Skeletal muscle satellite cell (primary cell): ENCODE results near the gene CNKSR3.
A peak's percentile ranks its signal among the peaks of the same experiment; 100 is the strongest.
"Not testable (repeated sequence)": the region's sequence is repeated elsewhere in the genome, so short reads cannot be mapped to it uniquely, and the experiment has no call there.

Experiments
- H3K27me3 ChIP-seq: 2 replicates; pipeline ENCODE4 v1.7.0; 2013; ENCODE audit warnings: low read length; ENCODE audit not compliant: control insufficient read depth, insufficient read depth
- H3K36me3 ChIP-seq: 2 replicates; pipeline ENCODE4 v1.7.0; 2013; ENCODE audit warnings: mild to moderate bottlenecking, control low read depth, low read length; ENCODE audit not compliant: insufficient read depth
- H3K4me1 ChIP-seq: 2 replicates; pipeline ENCODE4 v1.7.0; 2013; ENCODE audit warnings: low read length; ENCODE audit not compliant: control insufficient read depth, insufficient read depth
- H3K4me2 ChIP-seq: 2 replicates; pipeline ENCODE4 v1.7.0; 2013; ENCODE audit warnings: mild to moderate bottlenecking, low read length
- H3K4me3 ChIP-seq: 2 replicates; pipeline ENCODE4 v1.7.0; 2013; ENCODE audit warnings: low read length
- H3K9ac ChIP-seq: 2 replicates; pipeline ENCODE4 v1.7.0; 2013; ENCODE audit warnings: mild to moderate bottlenecking, low read depth, low read length, moderate library complexity
- H3K9me3 ChIP-seq: replicated peaks from 2 replicates; pipeline ENCODE4 v1.7.0; 2013; ENCODE audit warnings: mild to moderate bottlenecking, control low read depth, low read length

The CNKSR3 gene

DNA sequence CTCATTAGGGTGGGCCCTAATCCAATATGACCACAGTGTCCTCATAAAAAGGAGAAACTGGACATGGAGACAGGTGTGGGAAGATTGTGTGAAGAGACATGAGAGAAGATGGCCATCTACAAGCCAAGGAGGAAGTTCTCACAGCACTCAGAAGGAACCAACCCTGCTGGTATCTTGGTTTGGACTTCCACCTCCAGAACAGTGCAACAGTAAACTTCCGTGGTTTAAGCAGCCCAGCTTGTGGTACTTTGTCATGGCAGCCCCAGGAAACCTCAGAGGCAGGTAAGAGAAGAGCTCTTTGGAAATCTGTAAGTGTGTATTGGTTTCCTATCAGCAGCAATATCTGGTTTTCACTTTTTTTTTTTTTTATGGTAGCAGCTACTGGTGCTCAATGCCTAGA, 16.5 kb upstream of the CNKSR3 start:
- Histone ChIP-seq H3K9ac (no peak overlapping the region), H3K4me2 (no peak overlapping the region), H3K9me3 (no peaks in the 10 kb centered on the region), H3K4me1 (no peaks in the 10 kb centered on the region), H3K4me3 (no peak overlapping the region), H3K36me3 (no peaks in the 10 kb centered on the region), H3K27me3 (no peaks in the 10 kb centered on the region)

DNA sequence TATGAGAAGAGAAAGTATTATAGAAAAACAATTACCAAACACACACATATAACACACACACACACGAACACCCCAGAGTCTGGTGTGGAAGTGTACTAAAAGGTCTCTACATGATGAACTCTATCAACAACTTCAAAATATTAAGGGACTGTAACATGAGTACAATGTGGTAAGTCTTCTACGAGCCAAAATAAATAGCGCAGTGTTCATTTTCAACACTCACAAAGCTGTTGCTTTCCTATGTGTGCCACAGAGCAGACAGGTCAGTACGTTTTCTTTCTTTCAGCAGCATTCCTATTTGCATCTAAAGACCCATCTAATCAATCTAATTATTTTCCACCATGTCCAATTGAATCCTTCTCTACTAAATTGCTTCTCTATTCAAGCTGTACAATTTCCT, 12.1 kb upstream of the CNKSR3 start:
- no peaks in the 10 kb centered on the region for H3K36me3 ChIP-seq
- H3K4me2 ChIP-seq = no peak overlapping the region
- H3K9me3 ChIP-seq = no peaks in the 10 kb centered on the region
- no peaks in the 10 kb centered on the region for H3K27me3 ChIP-seq
- H3K4me1 ChIP-seq = no peaks in the 10 kb centered on the region
- H3K4me3 ChIP-seq = no peak overlapping the region
- no peak overlapping the region for H3K9ac ChIP-seq

- Histone ChIP-seq H3K9ac (no peak overlapping the region), H3K4me1 (no peaks in the 10 kb centered on the region), H3K27me3 (no peaks in the 10 kb centered on the region), H3K36me3 (no peaks in the 10 kb centered on the region), H3K4me3 (no peak overlapping the region), H3K4me2 (no peak overlapping the region), H3K9me3 (no peaks in the 10 kb centered on the region)
Measured at GRCh38 chr6:154521412-154521811, 10.9 kb upstream of the CNKSR3 start.

DNA sequence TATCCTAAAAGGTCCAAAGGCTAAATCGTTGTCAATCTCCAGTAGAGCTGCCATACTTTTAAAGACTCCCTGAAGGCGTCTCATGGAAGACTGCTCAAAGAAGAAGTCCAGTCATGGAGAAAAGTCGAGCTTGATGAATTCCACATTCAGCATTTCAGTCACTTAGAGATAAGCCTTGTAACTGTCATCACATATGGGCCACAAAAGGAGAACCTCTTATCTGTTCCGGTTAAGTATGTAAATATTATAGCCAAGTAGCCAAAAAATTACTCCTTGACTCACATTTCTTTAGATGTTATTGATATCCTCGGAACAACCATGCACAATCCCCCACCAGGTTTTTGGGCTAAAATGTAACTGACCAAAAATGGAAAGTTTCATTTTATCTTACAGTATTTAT, 9.8 kb upstream of the CNKSR3 start:
- Histone ChIP-seq H3K36me3 (no peaks in the 10 kb centered on the region), H3K4me1 (no peaks in the 10 kb centered on the region), H3K9me3 (no peaks in the 10 kb centered on the region), H3K9ac (no peak overlapping the region), H3K4me3 (no peak overlapping the region), H3K27me3 (no peaks in the 10 kb centered on the region), H3K4me2 (no peak overlapping the region)

DNA sequence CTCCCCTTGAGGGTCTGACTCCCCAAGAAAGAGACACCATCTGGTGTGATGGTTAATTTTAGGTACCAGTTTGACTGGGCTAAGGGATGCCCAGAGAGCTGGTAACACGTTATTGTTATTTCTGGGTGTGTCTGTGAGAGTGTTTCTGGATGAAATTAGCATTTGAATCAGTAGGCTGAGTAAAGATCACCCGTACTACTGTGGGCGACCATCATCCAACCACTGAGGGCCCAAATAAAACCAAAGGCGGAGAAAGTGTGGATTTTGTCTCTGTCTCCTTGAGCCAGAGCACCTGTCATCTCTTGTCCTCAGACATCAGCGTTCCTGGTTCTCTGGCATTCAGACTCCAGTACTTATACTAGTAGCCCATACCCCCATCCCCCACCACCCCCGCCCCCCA, 7.9 kb upstream of the CNKSR3 start:
- no peak overlapping the region for H3K9ac ChIP-seq
- no peaks in the 10 kb centered on the region for H3K36me3 ChIP-seq
- no peaks in the 10 kb centered on the region for H3K9me3 ChIP-seq
- H3K4me1 ChIP-seq = no peaks in the 10 kb centered on the region
- H3K27me3 ChIP-seq = no peaks in the 10 kb centered on the region
- no peak overlapping the region for H3K4me3 ChIP-seq
- H3K4me2 ChIP-seq = no peak overlapping the region

DNA sequence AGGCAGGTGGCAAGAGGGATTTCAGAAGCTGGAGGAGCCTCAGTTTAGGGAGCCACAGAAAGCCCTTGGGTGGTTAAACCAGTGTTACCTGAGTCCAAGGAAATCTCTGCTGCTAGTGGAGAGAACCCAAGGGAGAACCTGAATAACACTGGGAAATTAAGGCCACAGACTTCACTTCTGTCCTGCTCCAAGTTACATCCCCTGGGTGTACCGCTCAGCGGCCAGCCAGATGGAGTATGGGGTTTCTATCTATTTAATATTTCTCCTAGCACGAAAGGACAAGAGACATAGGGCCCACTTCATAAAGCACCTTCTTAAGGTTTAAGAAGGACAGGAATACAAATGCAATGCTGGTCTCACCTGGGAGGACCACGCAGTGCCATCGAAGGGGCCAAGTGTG, 5.8 kb upstream of the CNKSR3 start:
- no peaks in the 10 kb centered on the region for H3K9me3 ChIP-seq
- peak overlapping the region; percentile 83 for H3K4me2 ChIP-seq
- H3K4me3 ChIP-seq = peak overlapping the region; percentile 63
- H3K9ac ChIP-seq = no peak overlapping the region
- no peaks in the 10 kb centered on the region for H3K36me3 ChIP-seq
- peaks cover 7% of the 10 kb centered on the region for H3K4me1 ChIP-seq
- H3K27me3 ChIP-seq = no peaks in the 10 kb centered on the region

DNA sequence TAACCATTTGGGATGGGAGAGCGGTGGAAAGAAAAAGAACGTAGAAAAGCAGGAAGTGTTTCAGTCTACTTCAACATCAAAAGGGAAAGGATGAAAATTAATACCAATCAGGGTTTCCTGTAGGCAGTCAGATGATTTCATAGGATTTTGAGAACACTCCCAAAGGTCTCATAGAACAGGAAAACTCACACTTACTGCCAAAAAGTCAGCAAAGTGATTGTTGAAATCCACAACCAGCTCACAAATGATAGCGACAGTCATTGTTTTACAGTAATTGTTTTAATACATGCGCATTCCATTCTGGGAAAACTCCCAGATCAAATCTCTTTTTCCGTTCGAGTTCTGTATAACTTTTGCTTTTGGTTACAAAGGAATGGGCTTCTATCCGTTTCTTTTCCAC, 5.3 kb upstream of the CNKSR3 start:
- H3K9ac ChIP-seq = peak overlapping the region; percentile 3

GRCh38 chr6:154515076-154515475, 4.6 kb upstream of the CNKSR3 start:
- not testable (repeated sequence) for H3K4me3 ChIP-seq, H3K27me3 ChIP-seq, H3K9ac ChIP-seq, H3K9me3 ChIP-seq, H3K36me3 ChIP-seq, H3K4me1 ChIP-seq, H3K4me2 ChIP-seq

More for the DNA sequence above, 5.3 kb upstream of the CNKSR3 start:
- H3K27me3 ChIP-seq = no peaks in the 10 kb centered on the region
- H3K36me3 ChIP-seq = no peaks in the 10 kb centered on the region
- H3K4me3 ChIP-seq = peak overlapping the region; percentile 63
- peak overlapping the region; percentile 83 for H3K4me2 ChIP-seq
- H3K4me1 ChIP-seq = peaks cover 10% of the 10 kb centered on the region
- no peaks in the 10 kb centered on the region for H3K9me3 ChIP-seq

- Histone ChIP-seq H3K9ac (no peak overlapping the region), H3K27me3 (no peaks in the 10 kb centered on the region), H3K36me3 (no peaks in the 10 kb centered on the region), H3K4me3 (no peak overlapping the region), H3K4me1 (peaks cover 10% of the 10 kb centered on the region), H3K9me3 (no peaks in the 10 kb centered on the region), H3K4me2 (no peak overlapping the region)
Measured at GRCh38 chr6:154514481-154514880, 4.0 kb upstream of the CNKSR3 start.

GRCh38 chr6:154513601-154514320, 3.3 kb upstream of the CNKSR3 start:
- Histone ChIP-seq H3K4me3 (no peak overlapping the region), H3K36me3 (no peaks in the 10 kb centered on the region), H3K9ac (no peak overlapping the region), H3K9me3 (no peaks in the 10 kb centered on the region), H3K27me3 (no peaks in the 10 kb centered on the region), H3K4me1 (peaks cover 12% of the 10 kb centered on the region), H3K4me2 (no peak overlapping the region)

GRCh38 chr6:154512201-154512600, 1.7 kb upstream of the CNKSR3 start:
- Histone ChIP-seq H3K9me3 (no peaks in the 10 kb centered on the region), H3K9ac (no peak overlapping the region), H3K27me3 (no peaks in the 10 kb centered on the region), H3K4me1 (peaks cover 18% of the 10 kb centered on the region), H3K4me2 (peak overlapping the region; percentile 97), H3K4me3 (no peak overlapping the region), H3K36me3 (no peaks in the 10 kb centered on the region)

GRCh38 chr6:154511791-154512190, 1.3 kb upstream of the CNKSR3 start:
- H3K27me3 ChIP-seq = no peaks in the 10 kb centered on the region
- H3K9ac ChIP-seq = peak overlapping the region; percentile 41
- no peaks in the 10 kb centered on the region for H3K36me3 ChIP-seq
- H3K9me3 ChIP-seq = no peaks in the 10 kb centered on the region
- H3K4me3 ChIP-seq = no peak overlapping the region
- peak overlapping the region; percentile 97 for H3K4me2 ChIP-seq
- H3K4me1 ChIP-seq = peaks cover 18% of the 10 kb centered on the region
